Measurements from ENCODE around the gene TMEM17. TPM values are rescaled to one million over a fixed set of nuclear protein-coding genes. Genes with fewer than 3 reads are reported as not detected.

TMEM17 gene
- total and polyA plus RNA-seq, 10 donors = 0.22 to 2.6 (median 0.69) TPM; not detected in 1

DNA sequence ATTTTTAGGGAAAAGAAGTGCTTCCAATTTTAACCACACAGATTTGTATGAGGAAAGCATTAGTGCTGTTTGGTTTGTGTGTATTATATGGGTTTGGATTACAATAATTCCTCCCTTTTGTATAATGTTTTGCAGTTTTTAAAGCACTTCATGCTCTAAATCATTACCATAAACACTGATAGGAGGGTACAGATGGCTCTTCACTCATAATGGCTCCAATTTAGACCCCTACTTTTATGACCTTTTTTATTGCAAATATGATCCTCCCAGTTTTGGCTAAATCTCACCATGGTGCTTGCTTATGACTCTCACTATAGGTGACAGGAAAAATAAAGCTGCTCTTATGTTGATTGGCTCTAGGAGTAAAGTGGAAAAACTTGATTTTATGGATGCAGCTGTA lies 23.8 kb upstream of the TMEM17 start:
- Histone ChIP-seq H3K4me3 (no peak overlapping the region), H3K27me3 (replicated peaks in 1 of 7) (no peaks in the 10 kb centered on the region), H3K4me1 (no peaks in the 10 kb centered on the region), H3K27ac (no peak overlapping the region), H3K36me3 (no peaks in the 10 kb centered on the region), H3K9me3 (peaks cover 0 to 17% (median 10%) of the 10 kb centered on the region in 8 donors)
- intact Hi-C loops (cut with DNase I; ENCODE audit: low total_unique reads) = no loop called here
- DNase-seq = no peak
- TF ChIP-seq, protein P1, sequence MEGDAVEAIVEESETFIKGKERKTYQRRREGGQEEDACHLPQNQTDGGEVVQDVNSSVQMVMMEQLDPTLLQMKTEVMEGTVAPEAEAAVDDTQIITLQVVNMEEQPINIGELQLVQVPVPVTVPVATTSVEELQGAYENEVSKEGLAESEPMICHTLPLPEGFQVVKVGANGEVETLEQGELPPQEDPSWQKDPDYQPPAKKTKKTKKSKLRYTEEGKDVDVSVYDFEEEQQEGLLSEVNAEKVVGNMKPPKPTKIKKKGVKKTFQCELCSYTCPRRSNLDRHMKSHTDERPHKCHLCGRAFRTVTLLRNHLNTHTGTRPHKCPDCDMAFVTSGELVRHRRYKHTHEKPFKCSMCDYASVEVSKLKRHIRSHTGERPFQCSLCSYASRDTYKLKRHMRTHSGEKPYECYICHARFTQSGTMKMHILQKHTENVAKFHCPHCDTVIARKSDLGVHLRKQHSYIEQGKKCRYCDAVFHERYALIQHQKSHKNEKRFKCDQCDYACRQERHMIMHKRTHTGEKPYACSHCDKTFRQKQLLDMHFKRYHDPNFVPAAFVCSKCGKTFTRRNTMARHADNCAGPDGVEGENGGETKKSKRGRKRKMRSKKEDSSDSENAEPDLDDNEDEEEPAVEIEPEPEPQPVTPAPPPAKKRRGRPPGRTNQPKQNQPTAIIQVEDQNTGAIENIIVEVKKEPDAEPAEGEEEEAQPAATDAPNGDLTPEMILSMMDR (IDR thresholded peaks at IDR 0.05 in 8 of 11, conservative IDR thresholded peaks at IDR 0.05 in 3 of 11) = no peak

DNA sequence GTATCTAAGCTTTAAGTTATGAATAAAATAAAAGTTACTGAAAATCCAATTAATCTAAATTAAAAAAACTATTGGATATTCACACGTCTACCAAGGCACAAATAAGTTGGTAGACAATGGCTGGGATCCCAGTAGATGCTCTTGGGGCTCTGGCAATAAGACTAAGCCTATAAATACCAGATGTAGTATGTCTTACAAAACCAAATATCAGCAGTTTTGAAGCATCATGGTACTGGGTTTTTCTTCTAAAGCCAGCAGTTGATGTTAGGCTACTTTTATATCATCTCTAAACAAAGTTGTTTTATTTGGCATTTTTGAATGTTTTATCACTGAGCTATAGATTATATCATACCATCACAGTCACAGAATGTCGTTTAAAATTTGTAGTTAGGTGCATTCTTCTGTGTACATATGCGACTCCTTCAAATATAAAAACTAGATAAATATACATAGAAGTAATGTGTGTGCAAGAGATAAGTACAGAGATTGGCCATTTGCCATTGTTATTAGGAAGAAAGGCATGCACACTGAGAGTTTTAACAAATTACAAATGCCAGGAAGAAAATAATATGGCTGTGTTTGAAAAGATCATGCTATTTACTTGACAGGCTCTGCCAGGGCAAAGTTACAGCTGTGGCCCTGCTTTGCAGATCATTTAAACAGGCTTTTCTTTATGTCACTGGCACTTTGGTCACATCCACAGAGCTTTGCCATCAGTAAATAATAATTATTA lies 21.6 kb upstream of the TMEM17 start:
- Histone ChIP-seq H3K27ac (no peak overlapping the region), H3K4me3 (no peak overlapping the region), H3K27me3 (replicated peaks in 1 of 7) (no peaks in the 10 kb centered on the region), H3K36me3 (no peaks in the 10 kb centered on the region), H3K4me1 (no peaks in the 10 kb centered on the region), H3K9me3 (peaks cover 0 to 5% (median 0%) of the 10 kb centered on the region in 8 donors)
- no peak for DNase-seq
- 66 to 82% (median 73%) methylated on average over 3 of the region's 3 CpGs for WGBS, 5 donors
- intact Hi-C loops (cut with DNase I; ENCODE audit: low total_unique reads) = no loop called here
- no peak for TF ChIP-seq POLR2AphosphoS5 (IDR thresholded peaks at IDR 0.05)
- TF ChIP-seq, protein P1 (IDR thresholded peaks at IDR 0.05 in 8 of 11, conservative IDR thresholded peaks at IDR 0.05 in 3 of 11) = no peak
- TF ChIP-seq POLR2A (IDR thresholded peaks at IDR 0.05) = no peak

DNA sequence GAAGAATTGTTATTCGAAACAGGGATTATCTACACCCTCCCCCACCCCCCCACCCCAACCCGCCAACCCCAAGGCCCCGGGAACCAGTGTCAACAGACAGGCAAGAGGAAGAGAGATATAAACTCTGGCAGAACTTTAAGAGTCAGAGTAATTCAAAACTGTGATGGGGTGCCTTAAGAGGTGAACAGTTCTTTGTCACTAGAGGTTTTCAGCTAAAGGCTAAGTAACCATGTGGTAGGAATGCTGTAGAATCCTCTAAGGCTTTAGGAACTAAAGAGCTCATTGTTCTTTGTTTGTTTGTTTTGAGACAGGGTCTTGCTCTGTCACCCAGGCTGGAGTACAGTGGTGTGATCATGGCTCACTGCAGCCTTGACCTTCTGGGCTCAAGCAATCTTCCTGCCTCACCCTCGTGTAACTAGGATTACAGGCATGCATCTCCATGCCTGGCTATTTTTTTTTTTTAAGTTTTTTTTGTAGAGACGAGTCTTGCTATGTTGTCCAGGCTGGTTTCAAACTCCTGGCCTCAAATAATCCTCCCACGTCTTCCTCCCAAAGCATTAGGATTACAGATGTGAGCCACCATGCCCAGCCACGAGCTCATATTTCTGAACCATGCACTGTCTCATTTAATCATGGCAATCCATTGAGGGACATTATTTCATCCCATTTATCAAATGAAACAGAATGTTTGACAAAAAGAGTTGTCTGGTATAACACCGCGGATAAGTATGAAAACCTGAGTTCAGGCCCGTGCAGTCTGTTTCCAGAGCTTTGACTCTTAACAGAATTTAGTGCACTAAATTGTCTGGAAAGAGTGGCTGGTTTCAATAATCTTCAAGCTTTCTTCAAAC lies 20.8 kb upstream of the TMEM17 start:
- intact Hi-C loops (cut with DNase I; ENCODE audit: low total_unique reads) = no loop called here
- H3K36me3 ChIP-seq = no peaks in the 10 kb centered on the region
- H3K9me3 ChIP-seq = peaks cover 0 to 6% (median 0%) of the 10 kb centered on the region in 8 donors
- no peak for DNase-seq
- H3K27ac ChIP-seq = no peak overlapping the region
- H3K27me3 ChIP-seq (replicated peaks in 1 of 7) = no peaks in the 10 kb centered on the region
- no peak overlapping the region for H3K4me3 ChIP-seq
- H3K4me1 ChIP-seq = no peaks in the 10 kb centered on the region
- WGBS, 5 donors = 57 to 76% (median 74%) methylated on average over 10 of the region's 10 CpGs
- TF ChIP-seq POLR2AphosphoS5 (IDR thresholded peaks at IDR 0.05) = no peak
- TF ChIP-seq POLR2A (IDR thresholded peaks at IDR 0.05) = no peak

DNA sequence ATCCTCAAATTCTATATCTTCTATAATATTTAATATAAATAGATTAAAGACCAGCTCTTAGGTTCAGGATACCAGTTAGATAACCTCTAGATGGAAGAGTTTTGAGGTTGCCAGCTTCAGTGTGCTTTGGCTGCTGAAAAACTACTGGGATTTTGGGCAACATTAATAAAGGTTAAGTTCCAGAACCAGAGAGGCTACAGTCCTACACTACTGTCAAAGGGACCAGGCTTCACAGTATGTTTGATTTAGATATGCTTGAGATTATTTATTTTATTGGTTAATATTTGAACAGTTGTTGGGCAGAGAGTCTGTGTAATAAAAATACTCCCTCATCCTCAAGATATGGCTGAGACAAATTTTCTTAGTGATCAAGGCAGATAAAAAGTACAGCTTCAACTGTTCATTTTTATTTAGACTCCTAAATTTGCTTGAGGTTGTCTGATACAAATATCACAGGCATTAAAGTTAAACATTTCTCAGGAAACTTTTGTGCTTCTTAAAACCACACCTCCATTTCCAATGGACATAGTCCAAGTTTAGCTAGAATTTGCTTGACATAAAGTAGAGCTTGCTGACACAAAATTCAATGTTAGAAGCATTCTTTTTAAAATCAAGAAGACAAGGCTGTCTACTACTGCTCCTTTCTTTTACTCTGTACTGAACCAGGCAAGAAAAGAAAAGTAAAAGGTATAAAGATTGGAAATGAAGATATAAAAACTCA lies 19.7 kb upstream of the TMEM17 start:
- Histone ChIP-seq H3K9me3 (peaks cover 0 to 13% (median 0%) of the 10 kb centered on the region in 8 donors), H3K36me3 (no peaks in the 10 kb centered on the region), H3K4me3 (no peak overlapping the region), H3K4me1 (no peaks in the 10 kb centered on the region), H3K27me3 (replicated peaks in 1 of 7) (no peaks in the 10 kb centered on the region), H3K27ac (no peak overlapping the region)
- intact Hi-C loops (cut with DNase I; ENCODE audit: low total_unique reads) = no loop called here
- DNase-seq = no peak
- TF ChIP-seq, protein P1 (IDR thresholded peaks at IDR 0.05 in 8 of 11, conservative IDR thresholded peaks at IDR 0.05 in 3 of 11) = no peak
- TF ChIP-seq POLR2A (IDR thresholded peaks at IDR 0.05) = no peak
- no peak for TF ChIP-seq POLR2AphosphoS5 (IDR thresholded peaks at IDR 0.05)

Data from spleen (tissue), 11 donors.